Heart right ventricle (tissue), 16 donors: ENCODE data around the gene RYR3. TPM values are rescaled to one million over a fixed set of nuclear protein-coding genes. Genes with fewer than 3 reads are reported as not detected.

Source experiments
- ATAC-seq, 8 donors: fragments of 200-7000 bp; cut with Tn5 transposase; one replicate each; pipeline ENCODE4 v1.9.1; 2020; ENCODE audit warnings: mild to moderate bottlenecking in 8 of 8, moderate library complexity in 8 of 8, moderate number of reproducible peaks in 1 of 8
- DNase-seq, 2 donors: peaks; one replicate each; pipeline ENCODE4 v3.0.0-alpha.2; 2020
- H3K27ac ChIP-seq, 10 donors: fragments of 200-600 bp; sonication (generic) in 2 of 10; one replicate each; pipeline versions ENCODE4 v1.5.0 to v1.8.0; 2020 to 2022; ENCODE audit warnings: mild to moderate bottlenecking in 3 of 10
- H3K27me3 ChIP-seq, 7 donors: fragments of 200-600 bp; one replicate each; pipeline ENCODE4 v1.8.0; 2021 to 2022; ENCODE audit warnings: mild to moderate bottlenecking in 2 of 7
- H3K36me3 ChIP-seq, 9 donors: fragments of 200-600 bp; sonication (generic) in 1 of 9; one replicate each; pipeline versions ENCODE4 v1.5.0 to v1.8.0; 2020 to 2022; ENCODE audit warnings: mild to moderate bottlenecking in 2 of 9
- H3K4me1 ChIP-seq, 9 donors: fragments of 200-600 bp; sonication (generic) in 1 of 9; one replicate each; pipeline versions ENCODE4 v1.5.0 to v1.8.0; 2020 to 2022; ENCODE audit warnings: mild to moderate bottlenecking in 4 of 9
- H3K4me3 ChIP-seq, 10 donors: fragments of 200-600 bp; sonication (generic) in 2 of 10; one replicate each; pipeline versions ENCODE4 v1.5.0 to v1.8.0; 2020 to 2022; ENCODE audit warnings: mild to moderate bottlenecking in 7 of 10, moderate library complexity in 2 of 10
- H3K9me3 ChIP-seq, 11 donors: fragments of 200-600 bp in 10 of 11; sonication (generic) in 2 of 11; one replicate each; pipeline versions ENCODE4 v1.5.0 to v1.8.0; 2013 to 2022; ENCODE audit warnings: mild to moderate bottlenecking in 2 of 11, control low read depth in 1 of 11, moderate library complexity in 1 of 11
- CTCF ChIP-seq, 9 donors: fragments of 200-600 bp; sonication (generic) in 2 of 9; IDR thresholded peaks; one replicate each; pipeline versions ENCODE4 v1.5.0 to v1.8.0; 2021 to 2022; ENCODE audit warnings: antibody characterized with exemption in 9 of 9, mild to moderate bottlenecking in 5 of 9, moderate library complexity in 1 of 9
- WGBS, 2 donors: extraction: QIAGEN DNeasy Blood & Tissue Kit; methylation state at CpG; one replicate each; pipeline ENCODE4 v1.1.7; 2013; ENCODE audit warnings: inconsistent platforms in 1 of 2; 5-methylcytosine and 5-hydroxymethylcytosine counted together
- intact Hi-C, 10 donors: fragments of 100-400 bp; cut with DNase I; formaldehyde crosslinking; loops; one replicate each; pipeline versions ENCODE4 v1.11.1 to v1.14.2; 2022
- polyA plus RNA-seq, 2 donors: library from polyadenylated mRNA; stranded (reverse); fragments of 200-250 nt; gene quantifications; one replicate each; pipeline ENCODE4 v1.2.3, GENCODE V29; 2013
- total RNA-seq, 10 donors: library from RNA; stranded (reverse); fragmentation: NEBNext Ultra II Directional in 3 of 10; extraction: Animal tissue kit (Norgen Biotek cat#: 25700) in 3 of 10; gene quantifications; one replicate each; pipeline versions ENCODE4 v1.2.1 to v1.2.4, GENCODE V29; 2021 to 2023
- donor health status: Arrhythmogenic right ventricular cardiomyopathy.
- donor health status: ischemic (EF 13 %, LVEDD 7.1; RV severe dilation, severe dysfunction).
- donor health status: healthy with polysubstance abuse.
- donor health status: DM: no; HTN: yes; CAD: no.
- donor health status: DM: no; HTN: no; CAD: no.
- donor health status: ischemic (EF 25% LVEDD 6.9; RV normal size, moderate dysfunction).
- donor health status: ischemic (EF 25% LVEDD 5.7; RV mildly dilated, moderate dysfunction).
- donor health status: healthy.
- donor health status: DM: yes; HTN: yes; CAD: no.
- donor health status: Ischemic cardiomyopathy.
- donor health status: ischemic (EF 35%, LVEDD 5.7; RV mildly dilated, moderate dysfunction).
- donor health status: nonischemic (EF 11% LVEDD 7.7; RV severe dilation, severe dysfunction).
- donor health status: DM: yes; HTN: yes; CAD: no.
- donor health status: PGD.
- donor health status: ischemic (EF 29% LVEDD 5.4; RV normal size, mild dysfunction).
- donor health status: nonischemic (EF 23%, LVEDD 6.1; RV moderate dilation, normal function).

The RYR3 gene
- total and polyA plus RNA-seq, 12 donors = 0.02 to 1.00 (median 0.13) TPM; not detected in 2

GRCh38 chr15:33912326-33912725, 601.6 kb downstream of the RYR3 start:
- no peak for TF ChIP-seq CTCF (IDR thresholded peaks at IDR 0.05)
- Histone ChIP-seq H3K27ac (no peak overlapping the region), H3K36me3 (no peaks in the 10 kb centered on the region), H3K4me1 (peaks cover 0 to 7% (median 5%) of the 10 kb centered on the region in 9 donors), H3K9me3 (no peaks in the 10 kb centered on the region), H3K4me3 (no peak overlapping the region), H3K27me3 (no peaks in the 10 kb centered on the region)
- no peak for DNase-seq
- intact Hi-C loops = no loop called here
- ATAC-seq = no peak

- Histone ChIP-seq H3K36me3 (no peaks in the 10 kb centered on the region), H3K27me3 (no peaks in the 10 kb centered on the region), H3K9me3 (no peaks in the 10 kb centered on the region), H3K27ac (no peak overlapping the region), H3K4me3 (no peak overlapping the region), H3K4me1 (no peaks in the 10 kb centered on the region)
- 90 to 98% methylated on average over 1 of the region's 1 CpG for WGBS, 2 donors
- DNase-seq (no peak), ATAC-seq (no peak)
- intact Hi-C loops = no loop called here
- TF ChIP-seq CTCF (IDR thresholded peaks at IDR 0.05) = no peak
Measured at GRCh38 chr15:33913459-33913858, 602.7 kb downstream of the RYR3 start.

Other genes starting within 250 kb of the RYR3 start
- 1 to 10 TPM; 1.1 to 5.5 (median 3.5) TPM for gene FMN1, start 116.3 kb upstream of the RYR3 start, total RNA-seq
- 1 to 10 TPM in 1 of 2 donors, under 1 TPM in 1; 0.22 to 1.4 TPM for gene FMN1, start 116.3 kb upstream of the RYR3 start, polyA plus RNA-seq